HepG2 (cell line): ENCODE data around the gene GAL3ST2. TPM values are rescaled to one million over a fixed set of nuclear protein-coding genes. Genes with fewer than 3 reads are reported as not detected.

Source experiments
- ASH2L ChIP-seq: fragments of 300-600, 200-600 bp; sonication (generic); IDR thresholded peaks from 2 replicates; pipeline ENCODE4 v1.7.0; 2017; ENCODE audit warnings: low read depth, mild to moderate bottlenecking, moderate library complexity, mixed read lengths, low read length; ENCODE audit not compliant: insufficient read length
- CREB1 ChIP-seq, 2 experiments: fragments of 450-650 bp in 1 of 2; IDR thresholded peaks; 2 replicates each; pipeline ENCODE4 v1.6.1; 2016 to 2017; ENCODE audit warnings: control low read depth in 1 of 2, mild to moderate bottlenecking in 1 of 2, missing compliant biosample characterization in 1 of 2, missing genetic modification characterization in 1 of 2
- HNF4G ChIP-seq, 2 experiments: sonication (generic) in 1 of 2; formaldehyde crosslinking in 1 of 2; IDR thresholded peaks; 2 replicates each; pipeline versions ENCODE4 v1.4.0 to v1.6.1; 2011 to 2020; ENCODE audit warnings: borderline replicate concordance in 2 of 2, low read depth in 2 of 2, mild to moderate bottlenecking in 2 of 2, low read length in 1 of 2, missing genetic modification reagents in 1 of 2, moderate library complexity in 1 of 2
- NR2C2 ChIP-seq: sonication (generic); formaldehyde crosslinking; IDR thresholded peaks from 2 replicates; pipeline ENCODE4 v1.4.0; 2020; ENCODE audit warnings: missing genetic modification reagents, mild to moderate bottlenecking, moderate library complexity, borderline replicate concordance
- PITX1 ChIP-seq: sonication (generic); formaldehyde crosslinking; IDR thresholded peaks from 2 replicates; pipeline ENCODE4 v1.5.1; 2020; ENCODE audit warnings: mild to moderate bottlenecking, missing genetic modification reagents
- SIN3A ChIP-seq: IDR thresholded peaks from 2 replicates; pipeline ENCODE4 v1.6.1; 2011; ENCODE audit warnings: low read depth, mild to moderate bottlenecking, control low read depth, low read length, borderline replicate concordance
- SRF ChIP-seq: IDR thresholded peaks from 2 replicates; pipeline ENCODE4 v1.6.1; 2011; ENCODE audit warnings: mild to moderate bottlenecking, low read depth, low read length, moderate library complexity
- SRSF9 ChIP-seq: fragments of 200-400 bp; formaldehyde crosslinking; IDR thresholded peaks from 2 replicates; pipeline ENCODE4 v1.6.1; 2018; ENCODE audit warnings: borderline replicate concordance, mild to moderate bottlenecking, low read depth, low read length; ENCODE audit not compliant: insufficient read depth, poor library complexity, severe bottlenecking
- TOPORS ChIP-seq: sonication (generic); formaldehyde crosslinking; IDR thresholded peaks from 2 replicates; pipeline ENCODE4 v1.8.0; 2023; ENCODE audit warnings: mild to moderate bottlenecking, missing genetic modification reagents
- UBTF ChIP-seq: sonication (generic); formaldehyde crosslinking; IDR thresholded peaks from 2 replicates; pipeline ENCODE4 v1.4.0; 2020; ENCODE audit warnings: mild to moderate bottlenecking, missing genetic modification reagents
- ZBTB7B ChIP-seq: sonication (generic); formaldehyde crosslinking; IDR thresholded peaks from 2 replicates; pipeline ENCODE4 v1.4.0; 2020; ENCODE audit warnings: missing genetic modification reagents
- ZFP36L2 ChIP-seq: sonication (generic); formaldehyde crosslinking; IDR thresholded peaks from 2 replicates; pipeline ENCODE4 v1.4.0; 2020; ENCODE audit warnings: missing genetic modification reagents
- ZFX ChIP-seq: sonication (generic); formaldehyde crosslinking; IDR thresholded peaks from 2 replicates; pipeline ENCODE4 v1.4.0; 2020; ENCODE audit warnings: mild to moderate bottlenecking, low read depth, missing genetic modification reagents, moderate library complexity
- ZNF12 ChIP-seq: sonication (generic); formaldehyde crosslinking; IDR thresholded peaks from 2 replicates; pipeline ENCODE4 v1.5.0; 2020; ENCODE audit warnings: missing genetic modification reagents
- ZNF281 ChIP-seq: sonication (generic); formaldehyde crosslinking; IDR thresholded peaks from 2 replicates; pipeline ENCODE4 v1.4.0; 2020; ENCODE audit warnings: missing genetic modification reagents, borderline replicate concordance
- ZNF549 ChIP-seq: sonication (generic); formaldehyde crosslinking; IDR thresholded peaks from 2 replicates; pipeline ENCODE4 v1.5.0; 2020; ENCODE audit warnings: missing genetic modification reagents
- ZNF788 ChIP-seq: sonication (generic); formaldehyde crosslinking; IDR thresholded peaks from 2 replicates; pipeline ENCODE4 v1.5.0; 2020; ENCODE audit warnings: mild to moderate bottlenecking, missing genetic modification reagents, borderline replicate concordance
- polyA plus RNA-seq, 8 experiments: library from polyadenylated mRNA; depleted of rRNA in 3 of 8; stranded (reverse) in 7 of 8; unstranded in 1 of 8; fragments of >200 nt; fragmentation: Illumina TruSeq in 4 of 8; extraction: Trizol in 4 of 8; gene quantifications; 2 replicates each; pipeline versions ENCODE4 v1.2.1 to v1.2.3, GENCODE V29; 2011 to 2016; ENCODE audit warnings: low read depth in 4 of 8, missing spikeins in 1 of 8, mixed read lengths in 1 of 8; ENCODE audit not compliant: insufficient read depth in 1 of 8
- total RNA-seq, 5 experiments: library from RNA; depleted of rRNA; stranded (reverse); fragments of >200 nt; fragmentation: Illumina TruSeq; extraction: Trizol; gene quantifications; 2 replicates each; pipeline ENCODE4 v1.2.3, GENCODE V29; 2016; ENCODE audit warnings: low read depth in 1 of 5
- TF ChIP-seq, protein P1 (sequence below): sonication (generic); formaldehyde crosslinking; IDR thresholded peaks from 2 replicates; pipeline ENCODE4 v1.4.0; 2020; ENCODE audit warnings: missing genetic modification reagents, borderline replicate concordance

Gene GAL3ST2
- total and polyA plus RNA-seq, 2 of the 13 experiments (the other 11 are each of a cell fraction or from before 2014, with no cell fraction given): 0.17 to 0.20 TPM

GRCh38 chr2:241798631-241799521 lies 22.3 kb downstream of the GAL3ST2 start (continued):
- TF ChIP-seq ASH2L: no peak
- TF ChIP-seq ZNF788 (CRISPR knock-in tag): 0 out of 2 replicates have a peak, but pooled peaks have one; percentile 17
- TF ChIP-seq, protein P1, sequence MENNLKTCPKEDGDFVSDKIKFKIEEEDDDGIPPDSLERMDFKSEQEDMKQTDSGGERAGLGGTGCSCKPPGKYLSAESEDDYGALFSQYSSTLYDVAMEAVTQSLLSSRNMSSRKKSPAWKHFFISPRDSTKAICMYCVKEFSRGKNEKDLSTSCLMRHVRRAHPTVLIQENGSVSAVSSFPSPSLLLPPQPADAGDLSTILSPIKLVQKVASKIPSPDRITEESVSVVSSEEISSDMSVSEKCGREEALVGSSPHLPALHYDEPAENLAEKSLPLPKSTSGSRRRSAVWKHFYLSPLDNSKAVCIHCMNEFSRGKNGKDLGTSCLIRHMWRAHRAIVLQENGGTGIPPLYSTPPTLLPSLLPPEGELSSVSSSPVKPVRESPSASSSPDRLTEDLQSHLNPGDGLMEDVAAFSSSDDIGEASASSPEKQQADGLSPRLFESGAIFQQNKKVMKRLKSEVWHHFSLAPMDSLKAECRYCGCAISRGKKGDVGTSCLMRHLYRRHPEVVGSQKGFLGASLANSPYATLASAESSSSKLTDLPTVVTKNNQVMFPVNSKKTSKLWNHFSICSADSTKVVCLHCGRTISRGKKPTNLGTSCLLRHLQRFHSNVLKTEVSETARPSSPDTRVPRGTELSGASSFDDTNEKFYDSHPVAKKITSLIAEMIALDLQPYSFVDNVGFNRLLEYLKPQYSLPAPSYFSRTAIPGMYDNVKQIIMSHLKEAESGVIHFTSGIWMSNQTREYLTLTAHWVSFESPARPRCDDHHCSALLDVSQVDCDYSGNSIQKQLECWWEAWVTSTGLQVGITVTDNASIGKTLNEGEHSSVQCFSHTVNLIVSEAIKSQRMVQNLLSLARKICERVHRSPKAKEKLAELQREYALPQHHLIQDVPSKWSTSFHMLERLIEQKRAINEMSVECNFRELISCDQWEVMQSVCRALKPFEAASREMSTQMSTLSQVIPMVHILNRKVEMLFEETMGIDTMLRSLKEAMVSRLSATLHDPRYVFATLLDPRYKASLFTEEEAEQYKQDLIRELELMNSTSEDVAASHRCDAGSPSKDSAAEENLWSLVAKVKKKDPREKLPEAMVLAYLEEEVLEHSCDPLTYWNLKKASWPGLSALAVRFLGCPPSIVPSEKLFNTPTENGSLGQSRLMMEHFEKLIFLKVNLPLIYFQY: no peak
- TF ChIP-seq NR2C2 (CRISPR knock-in tag): peak; percentile 98
- no peak for TF ChIP-seq ZFP36L2
- no peak for TF ChIP-seq TOPORS (CRISPR knock-in tag)
- TF ChIP-seq ZFX (CRISPR knock-in tag): peak; percentile 72
- no peak for TF ChIP-seq ZNF549 (CRISPR knock-in tag)
- TF ChIP-seq ZNF281: peak; percentile 84
- TF ChIP-seq PITX1 (CRISPR knock-in tag): peak; percentile 51; the same call in 1 of the 2 replicates
- TF ChIP-seq UBTF (CRISPR knock-in tag): 0 out of 2 replicates have a peak, but pooled peaks have one; percentile 20
- 0 out of 2 replicates have a peak, but pooled peaks have one; percentile 26 for TF ChIP-seq HNF4G (IDR thresholded peaks at IDR 0.05; ENCODE audit: borderline replicate concordance, low read depth, low read length)
- no peak for TF ChIP-seq HNF4G (CRISPR knock-in tag; IDR thresholded peaks at IDR 0.05; ENCODE audit: borderline replicate concordance, low read depth)
- TF ChIP-seq SIN3A: no peak
- TF ChIP-seq SRSF9: no peak
- no peak for TF ChIP-seq ZNF12 (CRISPR knock-in tag)
- TF ChIP-seq CREB1 (IDR thresholded peaks at IDR 0.05): no peak
- no peak for TF ChIP-seq CREB1 (CRISPR knock-in tag; IDR thresholded peaks at IDR 0.05)
- TF ChIP-seq ZBTB7B (CRISPR knock-in tag): 0 out of 2 replicates have a peak, but pooled peaks have one; percentile 34
- no peak for TF ChIP-seq SRF
